Esophagus muscularis mucosa (tissue), 3 donors: ENCODE results near the gene KHDRBS2.

Experiments used
- POLR2A ChIP-seq: fragments of 450-650 bp; IDR thresholded peaks from one replicate; pipeline ENCODE4 v1.6.1; 2017; ENCODE audit warnings: antibody characterized with exemption, moderate library complexity, mild to moderate bottlenecking, low read depth
- TF ChIP-seq, protein P1 (sequence below), 3 experiments: fragments of 200-600 bp in 2 of 3; fragments of 450-650 bp in 1 of 3; sonication (generic) in 2 of 3; IDR thresholded peaks; one replicate each; pipeline ENCODE4 v1.5.1; 2017 to 2019; ENCODE audit warnings: antibody characterized with exemption in 3 of 3, mild to moderate bottlenecking in 2 of 3, moderate library complexity in 1 of 3

DNA sequence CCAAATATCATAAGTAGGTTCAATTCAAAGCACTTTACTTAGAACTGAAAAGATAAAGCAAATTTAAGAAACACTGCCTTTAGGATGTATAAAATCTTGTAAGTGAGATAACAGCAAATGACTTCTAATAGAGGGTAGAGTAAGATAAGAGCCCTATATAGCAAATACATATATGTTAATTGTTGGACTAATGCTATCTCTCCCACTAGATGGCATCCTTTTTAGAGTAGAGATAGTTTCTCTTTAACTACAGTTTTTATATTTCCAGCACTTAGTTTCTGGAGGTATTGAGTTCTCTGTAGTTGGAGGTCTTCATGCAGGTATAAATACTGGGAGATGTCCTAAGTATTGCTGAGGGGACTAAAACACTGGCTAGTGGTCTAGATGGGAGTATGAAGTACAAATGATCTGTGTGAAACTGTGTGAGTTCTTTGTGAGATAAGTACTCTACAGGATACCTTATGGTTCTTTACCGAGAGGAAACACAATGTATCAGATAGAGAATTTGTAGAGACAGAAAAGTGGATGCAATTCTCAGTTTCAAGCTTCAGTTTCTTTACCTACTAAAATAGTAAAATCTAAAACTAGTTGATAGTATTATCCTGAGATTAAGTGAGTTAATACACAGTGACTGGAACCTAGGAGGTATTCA is 399.3 kb downstream of the KHDRBS2 start:
- no peak for TF ChIP-seq POLR2A
- TF ChIP-seq, protein P1, sequence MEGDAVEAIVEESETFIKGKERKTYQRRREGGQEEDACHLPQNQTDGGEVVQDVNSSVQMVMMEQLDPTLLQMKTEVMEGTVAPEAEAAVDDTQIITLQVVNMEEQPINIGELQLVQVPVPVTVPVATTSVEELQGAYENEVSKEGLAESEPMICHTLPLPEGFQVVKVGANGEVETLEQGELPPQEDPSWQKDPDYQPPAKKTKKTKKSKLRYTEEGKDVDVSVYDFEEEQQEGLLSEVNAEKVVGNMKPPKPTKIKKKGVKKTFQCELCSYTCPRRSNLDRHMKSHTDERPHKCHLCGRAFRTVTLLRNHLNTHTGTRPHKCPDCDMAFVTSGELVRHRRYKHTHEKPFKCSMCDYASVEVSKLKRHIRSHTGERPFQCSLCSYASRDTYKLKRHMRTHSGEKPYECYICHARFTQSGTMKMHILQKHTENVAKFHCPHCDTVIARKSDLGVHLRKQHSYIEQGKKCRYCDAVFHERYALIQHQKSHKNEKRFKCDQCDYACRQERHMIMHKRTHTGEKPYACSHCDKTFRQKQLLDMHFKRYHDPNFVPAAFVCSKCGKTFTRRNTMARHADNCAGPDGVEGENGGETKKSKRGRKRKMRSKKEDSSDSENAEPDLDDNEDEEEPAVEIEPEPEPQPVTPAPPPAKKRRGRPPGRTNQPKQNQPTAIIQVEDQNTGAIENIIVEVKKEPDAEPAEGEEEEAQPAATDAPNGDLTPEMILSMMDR (IDR thresholded peaks at IDR 0.05) = no peak
